Keratinocyte (primary cell): ENCODE results near the gene FTSJ1. TPM values are rescaled to one million over a fixed set of nuclear protein-coding genes. Genes with fewer than 3 reads are reported as not detected.
"Not testable (repeated sequence)": the region's sequence is repeated elsewhere in the genome, so short reads cannot be mapped to it uniquely, and the experiment has no call there.

Source experiments
- DNase-seq: peaks from one replicate; pipeline ENCODE4 v3.0.0-alpha.2; 2011; ENCODE audit warnings: low read depth, missing footprints, low spot score
- FAIRE-seq: peaks from 2 replicates; lab custom pipeline; 2011; peaks lifted over from hg19 to GRCh38; lab: Jason Lieb, UNC
- H2AFZ ChIP-seq: 2 replicates; pipeline ENCODE4 v1.6.0; 2012; ENCODE audit warnings: low read length, control low read depth, inconsistent platforms; ENCODE audit not compliant: control insufficient read depth
- H3K27ac ChIP-seq: 2 replicates; pipeline ENCODE4 v1.5.1; 2011; ENCODE audit warnings: low read length; ENCODE audit not compliant: control insufficient read depth, insufficient read depth
- H3K27me3 ChIP-seq: 3 replicates; pipeline ENCODE4 v1.6.0; 2011; ENCODE audit warnings: low read length; ENCODE audit not compliant: control insufficient read depth, insufficient read depth; ENCODE audit errors: extremely low read depth
- H3K36me3 ChIP-seq, 2 experiments: 2 replicates in 1 of 2; 3 replicates in 1 of 2; pipeline ENCODE4 v1.5.1; 2011; ENCODE audit warnings: low read length in 2 of 2, mild to moderate bottlenecking in 1 of 2; ENCODE audit not compliant: control insufficient read depth in 2 of 2, insufficient read depth in 2 of 2; ENCODE audit errors: extremely low read depth in 1 of 2
- H3K4me1 ChIP-seq: 3 replicates; pipeline ENCODE4 v1.5.1; 2011; ENCODE audit warnings: low read length; ENCODE audit not compliant: control insufficient read depth, insufficient read depth; ENCODE audit errors: extremely low read depth
- H3K4me2 ChIP-seq: 3 replicates; pipeline ENCODE4 v1.6.0; 2011; ENCODE audit warnings: low read depth, low read length; ENCODE audit not compliant: control insufficient read depth, insufficient read depth; ENCODE audit errors: extremely low read depth
- H3K4me3 ChIP-seq, 3 experiments: fragments of 200-600 bp in 1 of 3; sonication (generic) in 1 of 3; 2 replicates in 2 of 3; 3 replicates in 1 of 3; pipeline ENCODE4 v1.5.1; 2011 to 2016; ENCODE audit warnings: low read length in 3 of 3, mild to moderate bottlenecking in 3 of 3, control low read depth in 2 of 3, inconsistent platforms in 1 of 3, low read depth in 1 of 3, mixed read lengths in 1 of 3, mixed run types in 1 of 3, moderate library complexity in 1 of 3; ENCODE audit not compliant: control insufficient read depth in 2 of 3, insufficient read depth in 2 of 3; ENCODE audit errors: extremely low read depth in 1 of 3
- H3K79me2 ChIP-seq: 2 replicates; pipeline ENCODE4 v1.6.0; 2012; ENCODE audit warnings: low read length; ENCODE audit not compliant: control insufficient read depth, insufficient read depth
- H3K9ac ChIP-seq: 3 replicates; pipeline ENCODE4 v1.6.0; 2011; ENCODE audit warnings: low read length; ENCODE audit not compliant: control insufficient read depth, insufficient read depth; ENCODE audit errors: extremely low read depth
- H3K9me1 ChIP-seq: 3 replicates; pipeline ENCODE4 v1.6.0; 2011; ENCODE audit warnings: low read length; ENCODE audit not compliant: control insufficient read depth, insufficient read depth; ENCODE audit errors: extremely low read depth
- H3K9me3 ChIP-seq: 2 replicates; pipeline ENCODE4 v1.5.1; 2012; ENCODE audit warnings: low read depth, low read length; ENCODE audit not compliant: control insufficient read depth
- H4K20me1 ChIP-seq: 3 replicates; pipeline ENCODE4 v1.6.0; 2011; ENCODE audit warnings: low read length; ENCODE audit not compliant: control insufficient read depth, insufficient read depth; ENCODE audit errors: extremely low read depth
- EZH2 ChIP-seq: IDR thresholded peaks from one replicate; pipeline ENCODE4 v1.6.1; 2012; ENCODE audit warnings: inconsistent platforms, mild to moderate bottlenecking, low read length, moderate library complexity
- dilution Hi-C: fragments of 300-500 bp; cut with MboI; formaldehyde crosslinking; loops from one replicate; pipeline ENCODE4 v1.7.0; 2020; ENCODE audit warnings: low sequenced_read_pairs; ENCODE audit not compliant: extremely low pct_ligation_motif_present
- polyA minus RNA-seq, 3 experiments: library from RNA; depleted of rRNA, polyadenylated mRNA; stranded (reverse); fragments of >200 nt; gene quantifications; 1 replicate in 1 of 3; 2 replicates in 1 of 3; 3 replicates in 1 of 3; pipeline ENCODE4 v1.2.3, GENCODE V29; 2011
- polyA plus RNA-seq, 5 experiments: library from polyadenylated mRNA; depleted of rRNA in 3 of 5; stranded (reverse) in 3 of 5; stranded (forward) in 1 of 5; unstranded in 1 of 5; fragments of >200 nt; gene quantifications; 1 replicate in 1 of 5; 2 replicates in 3 of 5; 3 replicates in 1 of 5; pipeline versions ENCODE4 v1.2.1 to v1.2.3, GENCODE V29; 2011 to 2012; ENCODE audit warnings: missing spikeins in 2 of 5, low read depth in 1 of 5, low replicate concordance in 1 of 5
- TF ChIP-seq, protein P1 (sequence below), 3 experiments: IDR thresholded peaks in 1 of 3; conservative IDR thresholded peaks in 1 of 3; optimal IDR thresholded peaks in 1 of 3; 2 replicates in 2 of 3; 3 replicates in 1 of 3; pipeline versions ENCODE3 to v1.5.1; 2011; ENCODE audit warnings: low read length in 3 of 3, mild to moderate bottlenecking in 3 of 3, moderate library complexity in 2 of 3, control low read depth in 1 of 3, inconsistent platforms in 1 of 3; ENCODE audit not compliant: insufficient read depth in 2 of 3; ENCODE audit errors: extremely low read depth in 1 of 3

The FTSJ1 gene, protein sequence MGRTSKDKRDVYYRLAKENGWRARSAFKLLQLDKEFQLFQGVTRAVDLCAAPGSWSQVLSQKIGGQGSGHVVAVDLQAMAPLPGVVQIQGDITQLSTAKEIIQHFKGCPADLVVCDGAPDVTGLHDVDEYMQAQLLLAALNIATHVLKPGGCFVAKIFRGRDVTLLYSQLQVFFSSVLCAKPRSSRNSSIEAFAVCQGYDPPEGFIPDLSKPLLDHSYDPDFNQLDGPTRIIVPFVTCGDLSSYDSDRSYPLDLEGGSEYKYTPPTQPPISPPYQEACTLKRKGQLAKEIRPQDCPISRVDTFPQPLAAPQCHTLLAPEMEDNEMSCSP
- polyA plus RNA-seq: 60.6 to 93.4 TPM (median 62.7 TPM) in 3 replicates
- polyA plus RNA-seq (2011; ENCODE audit: low read depth): 23.6 TPM
- 66.6 and 70.9 TPM in 2 replicates for polyA plus RNA-seq (2011; cell fraction: cytosol; rRNA removed)
- 100 and 105 TPM in 2 replicates for polyA plus RNA-seq (2011; cell fraction: nucleus; rRNA removed)
- 48.1 and 100.0 TPM in 2 replicates for polyA plus RNA-seq (2012; ENCODE audit: low replicate concordance)
- 49.7 to 131 TPM (median 62.3 TPM) in 3 replicates for polyA minus RNA-seq
- polyA minus RNA-seq (2011; cell fraction: cytosol; rRNA and poly(A)+ RNA removed): 51.6 TPM
- 30.8 and 31.5 TPM in 2 replicates for polyA minus RNA-seq (2011; cell fraction: nucleus; rRNA and poly(A)+ RNA removed)

DNA sequence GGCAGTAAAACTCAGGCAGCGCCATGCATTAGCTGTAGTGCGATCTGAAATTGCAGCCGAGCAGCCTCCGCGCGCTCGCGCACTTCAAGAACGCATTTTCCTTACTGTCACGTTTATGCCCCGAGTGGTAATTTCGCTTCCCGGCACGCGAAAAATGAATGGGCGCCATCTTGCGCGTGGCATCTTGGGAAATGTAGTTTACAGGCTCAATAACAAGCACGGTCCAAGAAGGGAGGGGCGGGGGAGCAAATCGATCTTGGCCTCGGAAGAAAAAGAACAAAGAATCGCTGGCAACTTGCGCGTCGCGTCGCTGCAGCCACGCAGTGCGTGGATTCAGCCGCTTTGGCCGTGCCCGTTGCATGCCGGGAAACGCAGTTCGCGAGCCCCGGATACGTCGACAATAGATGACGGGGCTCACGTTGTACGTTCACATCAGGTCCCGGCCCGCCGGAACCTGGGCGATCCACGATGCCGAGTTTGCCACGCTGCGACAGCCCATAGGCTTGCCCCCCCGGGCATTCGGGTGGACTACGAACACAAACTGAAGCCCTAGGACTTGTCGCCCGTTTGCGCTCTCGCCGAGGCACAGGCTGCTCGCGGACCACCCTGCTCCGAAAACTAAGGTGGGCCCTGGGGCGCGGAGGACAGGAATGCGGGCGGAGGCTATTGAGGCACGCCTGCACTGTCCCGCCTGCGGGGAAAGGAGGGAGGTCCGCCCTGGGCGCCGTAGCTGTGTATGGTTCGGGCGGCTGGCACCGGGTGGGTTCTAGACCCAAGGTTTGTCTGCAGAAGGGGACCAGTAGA is at the start of gene FTSJ1:
FTSJ1 (plus strand) TSS at position 426 of the 804 bp plus-strand sequence. CDS start 1,849 bp downstream, outside the sequence.
- peaks cover 3 to 5% of the 10 kb centered on the region in 2 experiments for H3K36me3 ChIP-seq
- H3K4me1 ChIP-seq: peaks cover 17% of the 10 kb centered on the region
- DNase-seq (no peak), FAIRE-seq (peak; percentile 60)
- H3K79me2 ChIP-seq: peaks cover 35% of the 10 kb centered on the region
- peak within 1 kb of the TSS; percentile 73 for H3K27ac ChIP-seq
- H3K4me3 ChIP-seq: peak within 1 kb of the TSS; percentile 64 to 75 (median 66)
- H3K9me1 ChIP-seq: no peaks in the 10 kb centered on the region
- H3K9ac ChIP-seq: peak within 1 kb of the TSS; percentile 92
- dilution Hi-C loops: no loop called here
- peak within 1 kb of the TSS; percentile 26 for H2AFZ ChIP-seq
- peak within 1 kb of the TSS; percentile 76 for H3K4me2 ChIP-seq
- no peaks in the 10 kb centered on the region for H4K20me1 ChIP-seq
- TF ChIP-seq, protein P1, sequence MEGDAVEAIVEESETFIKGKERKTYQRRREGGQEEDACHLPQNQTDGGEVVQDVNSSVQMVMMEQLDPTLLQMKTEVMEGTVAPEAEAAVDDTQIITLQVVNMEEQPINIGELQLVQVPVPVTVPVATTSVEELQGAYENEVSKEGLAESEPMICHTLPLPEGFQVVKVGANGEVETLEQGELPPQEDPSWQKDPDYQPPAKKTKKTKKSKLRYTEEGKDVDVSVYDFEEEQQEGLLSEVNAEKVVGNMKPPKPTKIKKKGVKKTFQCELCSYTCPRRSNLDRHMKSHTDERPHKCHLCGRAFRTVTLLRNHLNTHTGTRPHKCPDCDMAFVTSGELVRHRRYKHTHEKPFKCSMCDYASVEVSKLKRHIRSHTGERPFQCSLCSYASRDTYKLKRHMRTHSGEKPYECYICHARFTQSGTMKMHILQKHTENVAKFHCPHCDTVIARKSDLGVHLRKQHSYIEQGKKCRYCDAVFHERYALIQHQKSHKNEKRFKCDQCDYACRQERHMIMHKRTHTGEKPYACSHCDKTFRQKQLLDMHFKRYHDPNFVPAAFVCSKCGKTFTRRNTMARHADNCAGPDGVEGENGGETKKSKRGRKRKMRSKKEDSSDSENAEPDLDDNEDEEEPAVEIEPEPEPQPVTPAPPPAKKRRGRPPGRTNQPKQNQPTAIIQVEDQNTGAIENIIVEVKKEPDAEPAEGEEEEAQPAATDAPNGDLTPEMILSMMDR (optimal IDR thresholded peaks at IDR 0.05 in 1 of 3, IDR thresholded peaks at IDR 0.05 in 1 of 3, conservative IDR thresholded peaks at IDR 0.05 in 1 of 3; ENCODE audit: extremely low read depth in 1 of 3, insufficient read depth in 2 of 3, low read length in 3 of 3): no peak
- TF ChIP-seq EZH2: no peak
- H3K27me3 ChIP-seq: no peaks in the 10 kb centered on the region
- no peaks in the 10 kb centered on the region for H3K9me3 ChIP-seq

DNA sequence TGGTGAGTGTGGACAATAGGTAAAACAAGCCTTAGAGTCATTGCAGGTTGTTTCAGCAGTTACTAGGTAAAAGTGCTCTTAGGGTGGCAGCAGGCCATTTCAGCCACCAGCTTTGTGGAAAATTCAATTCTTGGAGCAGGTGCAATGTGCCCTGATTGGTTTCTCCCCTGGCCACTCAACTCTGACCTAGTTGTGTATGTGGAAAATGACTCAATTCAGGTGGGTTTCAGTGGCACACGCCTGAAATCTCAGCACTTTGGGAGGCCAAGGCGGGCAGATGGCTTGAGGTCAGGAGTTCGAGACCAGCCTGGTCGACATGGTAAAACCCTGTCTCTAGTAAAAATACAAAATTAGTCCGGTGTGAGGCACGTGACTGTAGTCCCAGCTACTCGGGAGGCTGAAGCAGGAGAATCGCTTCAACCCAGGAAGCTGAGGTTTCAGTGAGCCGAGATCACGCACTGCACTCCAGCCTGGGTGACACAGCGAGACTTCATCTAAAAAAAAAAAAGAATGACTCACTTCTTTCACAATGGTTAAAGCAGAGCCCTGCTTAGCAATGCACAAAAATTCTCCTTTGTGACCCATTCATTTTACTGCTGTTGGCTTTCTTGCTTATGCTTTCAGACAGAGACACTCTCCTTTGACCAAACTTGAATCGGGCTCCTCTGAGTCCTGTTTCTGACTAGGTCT is 48.8 kb upstream of the FTSJ1 start:
- H3K79me2 ChIP-seq, H3K9ac ChIP-seq, H3K27ac ChIP-seq, H3K9me3 ChIP-seq, H4K20me1 ChIP-seq, H3K4me3 ChIP-seq, H3K36me3 ChIP-seq, DNase-seq, H3K9me1 ChIP-seq, H3K4me1 ChIP-seq, H3K27me3 ChIP-seq, dilution Hi-C loops, H2AFZ ChIP-seq, H3K4me2 ChIP-seq: not testable (repeated sequence)
- peak; percentile 65 for FAIRE-seq

DNA sequence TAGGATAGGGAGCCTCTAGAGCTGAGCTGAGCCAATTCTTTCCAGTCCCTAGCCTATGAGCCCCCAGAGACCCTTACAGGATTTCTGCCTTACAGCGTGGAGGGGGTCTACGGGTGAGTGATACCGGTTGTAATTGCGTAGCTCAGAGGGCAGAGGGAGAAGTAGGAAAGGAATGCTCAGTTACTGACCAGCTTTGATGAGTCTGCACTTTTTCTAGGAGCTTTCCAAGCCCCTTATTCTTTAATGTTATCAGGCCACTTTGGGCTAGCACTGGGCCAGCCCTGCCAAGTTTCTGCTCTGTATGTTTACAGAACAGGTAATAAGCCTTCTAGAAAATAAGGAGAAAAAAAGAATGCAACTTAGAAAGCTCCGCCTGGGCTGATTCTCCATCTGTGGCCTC is 46.4 kb upstream of the FTSJ1 start:
- H3K27me3 ChIP-seq, FAIRE-seq, dilution Hi-C loops: not testable (repeated sequence)

More for the DNA sequence above, 46.4 kb upstream of the FTSJ1 start:
- not testable (repeated sequence) for H3K79me2 ChIP-seq, H3K9me3 ChIP-seq, H2AFZ ChIP-seq, H3K4me1 ChIP-seq, H3K9me1 ChIP-seq, H3K36me3 ChIP-seq, H3K9ac ChIP-seq, H3K4me3 ChIP-seq, DNase-seq, H3K27ac ChIP-seq, H3K4me2 ChIP-seq, H4K20me1 ChIP-seq
